Mesodermal cell (in vitro differentiated cells): Measurements from ENCODE around the gene PNMA8A.

Experiments used
- H3K27ac ChIP-seq: 2 replicates; pipeline ENCODE4 v1.7.0; 2013; ENCODE audit warnings: mild to moderate bottlenecking, low read depth, low read length, moderate library complexity; ENCODE audit not compliant: severe bottlenecking
- H3K36me3 ChIP-seq: 2 replicates; pipeline ENCODE4 v1.7.1; 2013; ENCODE audit warnings: mild to moderate bottlenecking, low read length, moderate library complexity; ENCODE audit not compliant: control insufficient read depth, insufficient read depth
- H3K4me1 ChIP-seq: one replicate; pipeline ENCODE4 v1.7.1; 2013; ENCODE audit warnings: mild to moderate bottlenecking, low read length; ENCODE audit not compliant: insufficient read depth, control insufficient read depth, poor library complexity, severe bottlenecking
- H3K4me3 ChIP-seq: 2 replicates; pipeline ENCODE4 v1.7.0; 2013; ENCODE audit warnings: low read length, control low read depth, mild to moderate bottlenecking; ENCODE audit not compliant: insufficient read depth, poor library complexity, severe bottlenecking; ENCODE audit errors: extremely low read depth
- H3K9me3 ChIP-seq: 2 replicates; pipeline ENCODE4 v1.7.1; 2013; ENCODE audit warnings: mild to moderate bottlenecking, low read length, moderate library complexity; ENCODE audit not compliant: control insufficient read depth
- WGBS, 2 experiments: methylation state at CpG; one replicate each; pipeline ENCODE4 v1.1.5; 2013; ENCODE audit warnings: missing lambda C conversion rate in 2 of 2; ENCODE audit not compliant: insufficient coverage in 2 of 2; 5-methylcytosine and 5-hydroxymethylcytosine counted together

The PNMA8A gene

GRCh38 chr19:46428239-46429135 lies 42.9 kb downstream of the PNMA8A start, which contains the start of gene PNMA8C:
PNMA8C (minus strand) TSS chr19:46428936; CDS start chr19:46428359, 577 bp downstream.
- H3K36me3 ChIP-seq, result no peaks in the 10 kb centered on the region
- H3K9me3 ChIP-seq, result no peaks in the 10 kb centered on the region
- no peak within 1 kb of the TSS for H3K4me3 ChIP-seq
- peaks cover 9% of the 10 kb centered on the region for H3K4me1 ChIP-seq
- H3K27ac ChIP-seq, result no peak within 1 kb of the TSS
- 39 to 42% methylated on average over 46 to 50 of the region's 52 CpGs for WGBS, 2 experiments

- H3K36me3 ChIP-seq, result no peaks in the 10 kb centered on the region
- H3K9me3 ChIP-seq, result no peaks in the 10 kb centered on the region
- H3K4me3 ChIP-seq, result no peak overlapping the region
- H3K27ac ChIP-seq, result no peak overlapping the region
- WGBS, 2 experiments, result 87 to 91% methylated on average over 10 to 16 of the region's 17 CpGs
- H3K4me1 ChIP-seq, result peaks cover 9% of the 10 kb centered on the region
Observed at GRCh38 chr19:46427518-46428045, 43.8 kb downstream of the PNMA8A start.

- peaks cover 9% of the 10 kb centered on the region for H3K4me1 ChIP-seq
- H3K27ac ChIP-seq, result peak overlapping the region; percentile 33
- WGBS, 2 experiments, result 7 to 13% methylated on average over 20 to 28 of the region's 32 CpGs
- H3K9me3 ChIP-seq, result no peaks in the 10 kb centered on the region
- no peaks in the 10 kb centered on the region for H3K36me3 ChIP-seq
- peak overlapping the region; percentile 52 for H3K4me3 ChIP-seq
Observed at GRCh38 chr19:46426506-46427162, 44.7 kb downstream of the PNMA8A start.

- peaks cover 9% of the 10 kb centered on the region for H3K4me1 ChIP-seq
- H3K36me3 ChIP-seq, result no peaks in the 10 kb centered on the region
- H3K27ac ChIP-seq, result peak overlapping the region; percentile 33
- H3K9me3 ChIP-seq, result no peaks in the 10 kb centered on the region
- peak overlapping the region; percentile 52 for H3K4me3 ChIP-seq
- WGBS, 2 experiments, result 30 to 35% methylated on average over 6 to 9 of the region's 10 CpGs
Observed at GRCh38 chr19:46426035-46426505, 45.3 kb downstream of the PNMA8A start.

GRCh38 chr19:46423188-46423587 lies 48.2 kb downstream of the PNMA8A start:
- H3K27ac ChIP-seq, result no peak overlapping the region
- 66 to 73% methylated on average over 4 of the region's 5 CpGs for WGBS, 2 experiments
- peaks cover 9% of the 10 kb centered on the region for H3K4me1 ChIP-seq
- no peak overlapping the region for H3K4me3 ChIP-seq
- no peaks in the 10 kb centered on the region for H3K36me3 ChIP-seq
- no peaks in the 10 kb centered on the region for H3K9me3 ChIP-seq

GRCh38 chr19:46422344-46422743 lies 49.0 kb downstream of the PNMA8A start:
- WGBS, 2 experiments, result 90 to 94% methylated on average over 2 of the region's 2 CpGs
- Histone ChIP-seq H3K9me3 (no peaks in the 10 kb centered on the region), H3K4me1 (peaks cover 9% of the 10 kb centered on the region), H3K36me3 (no peaks in the 10 kb centered on the region), H3K4me3 (no peak overlapping the region), H3K27ac (no peak overlapping the region)

- Histone ChIP-seq H3K4me3 (no peak overlapping the region), H3K9me3 (peaks cover 2% of the 10 kb centered on the region), H3K4me1 (no peaks in the 10 kb centered on the region), H3K36me3 (no peaks in the 10 kb centered on the region), H3K27ac (no peak overlapping the region)
- 93 to 98% methylated on average over 6 to 7 of the region's 7 CpGs for WGBS, 2 experiments
Observed at GRCh38 chr19:46420056-46420455, 51.3 kb downstream of the PNMA8A start.
